Measurements from ENCODE around the gene IREB2.

GRCh38 chr15:78527325-78527724 lies 89.3 kb downstream of the IREB2 start:
- no peak for TF ChIP-seq CTCF (conservative IDR thresholded peaks at IDR 0.05 in 1 of 2, IDR thresholded peaks at IDR 0.05 in 1 of 2; ENCODE audit: extremely low read depth in 1 of 2, insufficient read depth in 1 of 2, low read depth in 1 of 2, low read length in 2 of 2)
- TF ChIP-seq EZH2 (IDR thresholded peaks at IDR 0.05; ENCODE audit: borderline replicate concordance, low read length) = no peak

All from mammary epithelial cell (primary cell).